ENCODE data around the gene DNAJC5.

DNA sequence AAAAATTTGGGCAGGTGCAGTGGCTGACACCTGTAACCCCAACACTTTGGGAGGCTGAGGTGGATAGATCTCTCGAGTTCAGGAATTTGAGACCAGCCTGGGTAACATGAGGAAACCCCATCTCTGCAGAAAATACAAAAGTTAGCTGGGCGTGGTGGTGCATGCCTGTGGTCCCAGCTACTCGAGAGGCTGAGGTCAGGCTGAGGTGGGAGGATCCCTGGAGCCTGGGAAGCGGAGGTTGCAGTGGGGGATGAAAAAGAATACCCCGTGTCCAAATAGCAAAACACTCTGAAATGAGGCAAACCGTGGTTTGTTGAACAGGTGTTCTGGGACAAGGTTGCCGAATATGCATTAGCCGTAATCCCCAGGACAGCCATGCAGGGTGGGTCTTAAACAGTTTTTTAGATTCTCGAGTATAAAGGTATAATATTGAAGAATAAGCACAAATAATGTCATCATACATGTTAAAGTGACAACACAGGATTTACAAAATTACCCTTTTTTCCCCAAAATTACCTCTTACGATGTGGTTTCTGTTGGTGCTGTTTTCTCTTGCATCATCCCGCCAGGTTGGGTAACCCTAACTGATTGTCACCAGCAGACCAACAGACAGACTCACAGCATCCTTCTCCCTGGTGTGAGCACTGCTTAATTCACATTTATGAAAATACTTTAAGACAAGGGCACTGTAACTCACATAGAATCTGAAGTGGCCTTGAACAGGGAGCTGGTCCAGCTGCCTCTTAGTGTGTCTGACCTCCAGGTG, 9.1 kb downstream of the DNAJC5 start:
- TF ChIP-seq, protein P1, sequence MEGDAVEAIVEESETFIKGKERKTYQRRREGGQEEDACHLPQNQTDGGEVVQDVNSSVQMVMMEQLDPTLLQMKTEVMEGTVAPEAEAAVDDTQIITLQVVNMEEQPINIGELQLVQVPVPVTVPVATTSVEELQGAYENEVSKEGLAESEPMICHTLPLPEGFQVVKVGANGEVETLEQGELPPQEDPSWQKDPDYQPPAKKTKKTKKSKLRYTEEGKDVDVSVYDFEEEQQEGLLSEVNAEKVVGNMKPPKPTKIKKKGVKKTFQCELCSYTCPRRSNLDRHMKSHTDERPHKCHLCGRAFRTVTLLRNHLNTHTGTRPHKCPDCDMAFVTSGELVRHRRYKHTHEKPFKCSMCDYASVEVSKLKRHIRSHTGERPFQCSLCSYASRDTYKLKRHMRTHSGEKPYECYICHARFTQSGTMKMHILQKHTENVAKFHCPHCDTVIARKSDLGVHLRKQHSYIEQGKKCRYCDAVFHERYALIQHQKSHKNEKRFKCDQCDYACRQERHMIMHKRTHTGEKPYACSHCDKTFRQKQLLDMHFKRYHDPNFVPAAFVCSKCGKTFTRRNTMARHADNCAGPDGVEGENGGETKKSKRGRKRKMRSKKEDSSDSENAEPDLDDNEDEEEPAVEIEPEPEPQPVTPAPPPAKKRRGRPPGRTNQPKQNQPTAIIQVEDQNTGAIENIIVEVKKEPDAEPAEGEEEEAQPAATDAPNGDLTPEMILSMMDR (conservative IDR thresholded peaks at IDR 0.05 in 1 of 2, IDR thresholded peaks at IDR 0.05 in 1 of 2; ENCODE audit: extremely low read depth in 1 of 2, insufficient read depth in 1 of 2, low read depth in 1 of 2, low read length in 2 of 2), result no peak
- TF ChIP-seq EZH2 (IDR thresholded peaks at IDR 0.05; ENCODE audit: borderline replicate concordance, low read length), result no peak

Data from mammary epithelial cell (primary cell).